K562 (cell line): ENCODE data around the gene METTL23.

Experiments
- CBX5 ChIP-seq: IDR thresholded peaks from 2 replicates; pipeline ENCODE4 v1.6.1; 2014; ENCODE audit warnings: low read depth, borderline replicate concordance
- FOXK2 ChIP-seq, 2 experiments: fragments of 450-650 bp; IDR thresholded peaks in 1 of 2; conservative IDR thresholded peaks in 1 of 2; 2 replicates each; pipeline ENCODE4 v1.6.1; 2016; ENCODE audit warnings: low read depth in 2 of 2, mild to moderate bottlenecking in 1 of 2
- ZNF224 ChIP-seq: sonication (generic); formaldehyde crosslinking; IDR thresholded peaks from 2 replicates; pipeline ENCODE4 v1.8.0; 2022; ENCODE audit warnings: mild to moderate bottlenecking, missing genetic modification reagents
- TF ChIP-seq, protein P1 (sequence below), 3 experiments: IDR thresholded peaks in 2 of 3; conservative IDR thresholded peaks in 1 of 3; 2 replicates each; pipeline ENCODE4 v1.5.1; 2011 to 2012; ENCODE audit warnings: low read length in 3 of 3, mild to moderate bottlenecking in 3 of 3, control low read depth in 2 of 3, improper control_type of control experiment in 1 of 3, inconsistent platforms in 1 of 3, low read depth in 1 of 3, mixed read lengths in 1 of 3, moderate library complexity in 1 of 3; ENCODE audit not compliant: insufficient read depth in 2 of 3

- TF ChIP-seq FOXK2 (conservative IDR thresholded peaks at IDR 0.05 in 1 of 2, IDR thresholded peaks at IDR 0.05 in 1 of 2; ENCODE audit: low read depth in 2 of 2) (no peak), ZNF224 (CRISPR knock-in tag) (no peak), CBX5 (no peak)
- TF ChIP-seq, protein P1, sequence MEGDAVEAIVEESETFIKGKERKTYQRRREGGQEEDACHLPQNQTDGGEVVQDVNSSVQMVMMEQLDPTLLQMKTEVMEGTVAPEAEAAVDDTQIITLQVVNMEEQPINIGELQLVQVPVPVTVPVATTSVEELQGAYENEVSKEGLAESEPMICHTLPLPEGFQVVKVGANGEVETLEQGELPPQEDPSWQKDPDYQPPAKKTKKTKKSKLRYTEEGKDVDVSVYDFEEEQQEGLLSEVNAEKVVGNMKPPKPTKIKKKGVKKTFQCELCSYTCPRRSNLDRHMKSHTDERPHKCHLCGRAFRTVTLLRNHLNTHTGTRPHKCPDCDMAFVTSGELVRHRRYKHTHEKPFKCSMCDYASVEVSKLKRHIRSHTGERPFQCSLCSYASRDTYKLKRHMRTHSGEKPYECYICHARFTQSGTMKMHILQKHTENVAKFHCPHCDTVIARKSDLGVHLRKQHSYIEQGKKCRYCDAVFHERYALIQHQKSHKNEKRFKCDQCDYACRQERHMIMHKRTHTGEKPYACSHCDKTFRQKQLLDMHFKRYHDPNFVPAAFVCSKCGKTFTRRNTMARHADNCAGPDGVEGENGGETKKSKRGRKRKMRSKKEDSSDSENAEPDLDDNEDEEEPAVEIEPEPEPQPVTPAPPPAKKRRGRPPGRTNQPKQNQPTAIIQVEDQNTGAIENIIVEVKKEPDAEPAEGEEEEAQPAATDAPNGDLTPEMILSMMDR (IDR thresholded peaks at IDR 0.05 in 2 of 3, conservative IDR thresholded peaks at IDR 0.05 in 1 of 3; ENCODE audit: insufficient read depth in 2 of 3, low read depth in 1 of 3, low read length in 3 of 3) = 0 out of 6 replicates have a peak, but pooled peaks of 1 of the 3 experiments have one; percentile 1
Measured at GRCh38 chr17:76772842-76773525, 46.3 kb downstream of the METTL23 start.
